GM19328 (cell line): ENCODE data around the gene NUDT7.

ENCODE experiments used
- ATAC-seq: cut with Tn5 transposase; IDR thresholded peaks from one replicate; pipeline ENCODE4 v1.9.1; 2021; ENCODE audit warnings: mild to moderate bottlenecking, moderate library complexity; ENCODE audit not compliant: unreplicated experiment

Gene NUDT7

GRCh38 chr16:77722309-77723107 lies at the start of gene NUDT7:
Gene NUDT7 (plus strand): TSS chr16:77722514. CDS start chr16:77722583, 69 bp downstream.
- peak; percentile 87 for ATAC-seq

- ATAC-seq = no peak
Observed at GRCh38 chr16:77674888-77675287, 47.4 kb upstream of the NUDT7 start.

- no peak for ATAC-seq
Observed at GRCh38 chr16:77675464-77676324, 46.6 kb upstream of the NUDT7 start.

GRCh38 chr16:77677129-77677528 lies 45.2 kb upstream of the NUDT7 start:
- no peak for ATAC-seq

- ATAC-seq = no peak
Observed at GRCh38 chr16:77679391-77679790, 42.9 kb upstream of the NUDT7 start.

GRCh38 chr16:77679901-77680300 lies 42.4 kb upstream of the NUDT7 start:
- ATAC-seq = no peak

GRCh38 chr16:77680496-77680895 lies 41.8 kb upstream of the NUDT7 start:
- no peak for ATAC-seq

- no peak for ATAC-seq
Observed at GRCh38 chr16:77682586-77682985, 39.7 kb upstream of the NUDT7 start.

GRCh38 chr16:77683397-77684180 lies 38.7 kb upstream of the NUDT7 start:
- ATAC-seq = no peak

GRCh38 chr16:77684181-77684526 lies 38.2 kb upstream of the NUDT7 start:
- no peak for ATAC-seq

GRCh38 chr16:77686385-77686784 lies 35.9 kb upstream of the NUDT7 start:
- no peak for ATAC-seq

GRCh38 chr16:77689971-77690370 lies 32.3 kb upstream of the NUDT7 start:
- no peak for ATAC-seq

GRCh38 chr16:77690416-77690815 lies 31.9 kb upstream of the NUDT7 start:
- ATAC-seq = no peak

GRCh38 chr16:77692612-77693011 lies 29.7 kb upstream of the NUDT7 start:
- no peak for ATAC-seq

GRCh38 chr16:77696149-77696548 lies 26.2 kb upstream of the NUDT7 start:
- no peak for ATAC-seq

GRCh38 chr16:77700846-77701245 lies 21.5 kb upstream of the NUDT7 start:
- no peak for ATAC-seq

- ATAC-seq = no peak
Observed at GRCh38 chr16:77705351-77705750, 17.0 kb upstream of the NUDT7 start.

GRCh38 chr16:77711179-77711578 lies 11.1 kb upstream of the NUDT7 start:
- ATAC-seq = no peak

- ATAC-seq = no peak
Observed at GRCh38 chr16:77711775-77712174, 10.5 kb upstream of the NUDT7 start.

- ATAC-seq = no peak
Observed at GRCh38 chr16:77715145-77715544, 7.2 kb upstream of the NUDT7 start.

GRCh38 chr16:77721752-77722308 lies 484 bp upstream of the NUDT7 start:
- peak; percentile 19 for ATAC-seq
